ENCODE data around the gene SIVA1. TPM values are rescaled to one million over a fixed set of nuclear protein-coding genes. Genes with fewer than 3 reads are reported as not detected.

SIVA1 gene
- polyA plus RNA-seq, 1 of the 3 experiments (the other 2 are of a cell fraction), result 137 TPM

DNA sequence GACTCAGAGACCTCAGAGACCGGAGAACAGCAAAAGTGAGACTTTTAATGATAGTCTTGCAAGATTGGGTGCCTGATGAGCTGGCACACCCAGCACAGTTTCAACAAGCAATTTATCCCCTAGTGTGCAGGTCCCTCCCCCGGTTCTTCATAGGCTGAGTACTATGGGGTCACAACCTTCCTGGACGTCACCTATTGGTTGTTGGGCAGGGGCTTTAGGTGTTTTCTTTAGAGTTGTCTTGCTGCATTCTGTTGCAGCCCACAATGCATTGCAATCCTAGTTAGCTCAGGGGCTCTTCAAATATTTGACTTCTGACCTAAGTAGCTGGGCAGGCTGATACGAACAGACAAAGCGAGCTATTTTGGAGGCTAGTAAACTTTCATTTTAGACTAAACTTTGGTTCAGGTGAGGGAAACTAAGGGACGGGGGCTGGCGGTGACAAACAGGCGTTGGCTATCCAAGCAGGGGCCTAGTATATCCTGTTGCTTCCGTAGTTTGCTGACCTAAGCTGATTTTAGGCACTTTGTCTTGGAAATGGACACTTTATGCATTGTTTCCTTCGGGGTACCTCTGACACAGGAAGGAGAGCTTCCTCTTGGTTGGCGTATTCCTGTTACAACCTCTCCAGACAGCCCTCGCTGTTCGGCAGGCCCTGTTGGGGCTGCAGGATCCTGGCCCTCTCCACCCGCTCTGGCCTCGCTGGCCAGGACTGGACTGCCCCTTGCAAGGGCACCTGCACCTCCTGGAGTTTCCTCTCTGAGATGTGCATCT lies 14.1 kb downstream of the SIVA1 start:
- Histone ChIP-seq H2AFZ (ENCODE audit: low read depth) (no peak overlapping the region), H3K9me3 (no peaks in the 10 kb centered on the region), H3K4me1 (ENCODE audit: control insufficient read depth in 1 of 2, insufficient read depth in 2 of 2, low read depth in 1 of 2, low read length in 1 of 2) (peaks cover 0 to 7% of the 10 kb centered on the region in 2 experiments; a peak in 1 of 4 replicates), H3K4me3 (ENCODE audit: low read depth in 2 of 2, low read length in 1 of 2) (no peak overlapping the region), H3K4me2 (no peak overlapping the region), H3K9ac (no peak overlapping the region), H3K79me2 (ENCODE audit: insufficient read depth) (no peaks in the 10 kb centered on the region), H3K9me2 (no peaks in the 10 kb centered on the region), H3K27ac (ENCODE audit: low read depth in 2 of 2, low read length in 1 of 2) (no peak overlapping the region), H3K36me3 (replicated peaks in 1 of 2; ENCODE audit: control insufficient read depth in 1 of 2, insufficient read depth in 2 of 2, low read length in 1 of 2) (peaks cover 8 to 17% of the 10 kb centered on the region in 2 experiments), H4K20me1 (ENCODE audit: insufficient read depth) (no peaks in the 10 kb centered on the region), H3K27me3 (ENCODE audit: insufficient read depth) (no peaks in the 10 kb centered on the region), H3F3A (replicated peaks; ENCODE audit: insufficient read depth) (peaks cover 32% of the 10 kb centered on the region)
- no peak for DNase-seq
- 91% methylated on average over 15 of the region's 15 CpGs for WGBS (ENCODE audit: low lambda C conversion rate)
- ChIA-PET CTCF (interaction anchor here (0.6 to 6.5 kb wide), 10 partner anchors 12 to 89 kb away, joined by 3 to 85 read pairs (median 16); partner anchors contain the start of genes AKT1, SIVA1 and ZBTB42), POLR2A (no interaction called here)
- TF ChIP-seq MXI1 (IDR thresholded peaks at IDR 0.05; ENCODE audit: low read depth, low read length) (no peak), NRF1 (IDR thresholded peaks at IDR 0.05; ENCODE audit: low read depth, low read length) (no peak), FOSL2 (IDR thresholded peaks at IDR 0.05; ENCODE audit: borderline replicate concordance, low read depth) (no peak), CTCF (IDR thresholded peaks at IDR 0.05) (no peak), SMC3 (IDR thresholded peaks at IDR 0.05; ENCODE audit: low read depth, low read length) (no peak)
- TF ChIP-seq, protein P1, sequence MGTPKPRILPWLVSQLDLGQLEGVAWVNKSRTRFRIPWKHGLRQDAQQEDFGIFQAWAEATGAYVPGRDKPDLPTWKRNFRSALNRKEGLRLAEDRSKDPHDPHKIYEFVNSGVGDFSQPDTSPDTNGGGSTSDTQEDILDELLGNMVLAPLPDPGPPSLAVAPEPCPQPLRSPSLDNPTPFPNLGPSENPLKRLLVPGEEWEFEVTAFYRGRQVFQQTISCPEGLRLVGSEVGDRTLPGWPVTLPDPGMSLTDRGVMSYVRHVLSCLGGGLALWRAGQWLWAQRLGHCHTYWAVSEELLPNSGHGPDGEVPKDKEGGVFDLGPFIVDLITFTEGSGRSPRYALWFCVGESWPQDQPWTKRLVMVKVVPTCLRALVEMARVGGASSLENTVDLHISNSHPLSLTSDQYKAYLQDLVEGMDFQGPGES (IDR thresholded peaks at IDR 0.05; ENCODE audit: low read depth, low read length), result no peak

- H3K4me3 ChIP-seq (ENCODE audit: low read depth in 2 of 2, low read length in 1 of 2), result no peak overlapping the region
- H4K20me1 ChIP-seq (ENCODE audit: insufficient read depth), result no peaks in the 10 kb centered on the region
- no peak overlapping the region for H3K9ac ChIP-seq
- H3K36me3 ChIP-seq (replicated peaks in 1 of 2; ENCODE audit: control insufficient read depth in 1 of 2, insufficient read depth in 2 of 2, low read length in 1 of 2), result peaks cover 8 to 22% of the 10 kb centered on the region in 2 experiments
- 78% methylated on average over 5 of the region's 5 CpGs for WGBS (ENCODE audit: low lambda C conversion rate)
- H3K27me3 ChIP-seq (ENCODE audit: insufficient read depth), result no peaks in the 10 kb centered on the region
- DNase-seq, result no peak
- H3F3A ChIP-seq (replicated peaks; ENCODE audit: insufficient read depth), result peaks cover 32% of the 10 kb centered on the region
- no peak overlapping the region for H3K4me2 ChIP-seq
- no peak for TF ChIP-seq SIN3A (IDR thresholded peaks at IDR 0.05; ENCODE audit: borderline replicate concordance, low read depth, low read length)
- TF ChIP-seq SMC3 (IDR thresholded peaks at IDR 0.05; ENCODE audit: low read depth, low read length), result no peak
- no peak for TF ChIP-seq GATA2 (CRISPR knock-in tag; IDR thresholded peaks at IDR 0.05)
- TF ChIP-seq POLR2AphosphoS5 (IDR thresholded peaks at IDR 0.05; ENCODE audit: low read depth, low read length), result no peak
- TF ChIP-seq, protein P2, sequence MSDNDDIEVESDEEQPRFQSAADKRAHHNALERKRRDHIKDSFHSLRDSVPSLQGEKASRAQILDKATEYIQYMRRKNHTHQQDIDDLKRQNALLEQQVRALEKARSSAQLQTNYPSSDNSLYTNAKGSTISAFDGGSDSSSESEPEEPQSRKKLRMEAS (IDR thresholded peaks at IDR 0.05; ENCODE audit: low read depth), result no peak
- no peak for TF ChIP-seq TEAD4 (IDR thresholded peaks at IDR 0.05; ENCODE audit: borderline replicate concordance, insufficient read depth)
- TF ChIP-seq PBX3 (IDR thresholded peaks at IDR 0.05), result no peak
- TF ChIP-seq RXRA (IDR thresholded peaks at IDR 0.05; ENCODE audit: borderline replicate concordance, low read depth), result no peak
- no peak for TF ChIP-seq FOXJ3 (CRISPR knock-in tag; IDR thresholded peaks at IDR 0.05)
- TF ChIP-seq, protein P3, sequence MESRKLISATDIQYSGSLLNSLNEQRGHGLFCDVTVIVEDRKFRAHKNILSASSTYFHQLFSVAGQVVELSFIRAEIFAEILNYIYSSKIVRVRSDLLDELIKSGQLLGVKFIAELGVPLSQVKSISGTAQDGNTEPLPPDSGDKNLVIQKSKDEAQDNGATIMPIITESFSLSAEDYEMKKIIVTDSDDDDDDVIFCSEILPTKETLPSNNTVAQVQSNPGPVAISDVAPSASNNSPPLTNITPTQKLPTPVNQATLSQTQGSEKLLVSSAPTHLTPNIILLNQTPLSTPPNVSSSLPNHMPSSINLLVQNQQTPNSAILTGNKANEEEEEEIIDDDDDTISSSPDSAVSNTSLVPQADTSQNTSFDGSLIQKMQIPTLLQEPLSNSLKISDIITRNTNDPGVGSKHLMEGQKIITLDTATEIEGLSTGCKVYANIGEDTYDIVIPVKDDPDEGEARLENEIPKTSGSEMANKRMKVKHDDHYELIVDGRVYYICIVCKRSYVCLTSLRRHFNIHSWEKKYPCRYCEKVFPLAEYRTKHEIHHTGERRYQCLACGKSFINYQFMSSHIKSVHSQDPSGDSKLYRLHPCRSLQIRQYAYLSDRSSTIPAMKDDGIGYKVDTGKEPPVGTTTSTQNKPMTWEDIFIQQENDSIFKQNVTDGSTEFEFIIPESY (IDR thresholded peaks at IDR 0.05; ENCODE audit: borderline replicate concordance, low read depth), result no peak
- TF ChIP-seq ELF1 (IDR thresholded peaks at IDR 0.05), result no peak
- no peak for TF ChIP-seq EZH2phosphoT487 (IDR thresholded peaks at IDR 0.05; ENCODE audit: borderline replicate concordance, low read depth)
- TF ChIP-seq GABPA (IDR thresholded peaks at IDR 0.05; ENCODE audit: low read depth), result no peak
- TF ChIP-seq RCOR1 (IDR thresholded peaks at IDR 0.05; ENCODE audit: low read length), result no peak
- H3K79me2 ChIP-seq (ENCODE audit: insufficient read depth), result no peaks in the 10 kb centered on the region
- H3K9me2 ChIP-seq, result no peaks in the 10 kb centered on the region
- no peak overlapping the region for H3K27ac ChIP-seq (ENCODE audit: low read depth in 2 of 2, low read length in 1 of 2)
- H3K9me3 ChIP-seq, result no peaks in the 10 kb centered on the region
- peaks cover 0 to 7% of the 10 kb centered on the region in 2 experiments; a peak in 1 of 4 replicates for H3K4me1 ChIP-seq (ENCODE audit: control insufficient read depth in 1 of 2, insufficient read depth in 2 of 2, low read depth in 1 of 2, low read length in 1 of 2)
- ChIA-PET POLR2A (no interaction called here), CTCF (interaction anchor here (0.6 to 6.5 kb wide), 19 partner anchors 9 to 208 kb away, joined by 3 to 85 read pairs (median 7); partner anchors contain the start of genes AKT1, SIVA1 and ZBTB42)
- H2AFZ ChIP-seq (ENCODE audit: low read depth), result no peak overlapping the region
Observed at GRCh38 chr14:104767634-104767918, 14.6 kb downstream of the SIVA1 start.
